NCI-H446 (cell line): ENCODE results near the gene CHCHD2.
"Not testable (repeated sequence)": the region's sequence is repeated elsewhere in the genome, so short reads cannot be mapped to it uniquely, and the experiment has no call there.

ENCODE experiments used
- DNase-seq, 2 experiments: peaks; one replicate each; lab custom pipeline; 2025; lab: John Stamatoyannopoulos, UW

Gene CHCHD2

GRCh38 chr7:56083150-56083785 is 23.0 kb downstream of the CHCHD2 start:
- DNase-seq = peak; percentile 56 to 82

- no peak for DNase-seq
Observed at GRCh38 chr7:56081626-56082340, 24.5 kb downstream of the CHCHD2 start.

GRCh38 chr7:56080726-56081435 is 25.4 kb downstream of the CHCHD2 start:
- DNase-seq = not testable (repeated sequence)

- peak; percentile 13 to 71 for DNase-seq
Observed at GRCh38 chr7:56079450-56080185, 26.7 kb downstream of the CHCHD2 start.

GRCh38 chr7:56078196-56078595 is 28.1 kb downstream of the CHCHD2 start:
- no peak for DNase-seq

- DNase-seq = no peak
Observed at GRCh38 chr7:56077681-56078080, 28.6 kb downstream of the CHCHD2 start.

- peak; percentile 66 to 85 for DNase-seq
Observed at GRCh38 chr7:56074371-56074791, 31.9 kb downstream of the CHCHD2 start.

GRCh38 chr7:56066376-56066775 is 39.9 kb downstream of the CHCHD2 start:
- not testable (repeated sequence) for DNase-seq

GRCh38 chr7:56063882-56064625 is 42.2 kb downstream of the CHCHD2 start, which contains the start of gene SUMF2:
TSS of gene SUMF2 (plus strand) at chr7:56064286. CDS start at chr7:56064312, 26 bp downstream.
- peak; percentile 86 to 94 for DNase-seq

GRCh38 chr7:56063500-56063881 is 42.8 kb downstream of the CHCHD2 start:
- no peak for DNase-seq

- no peak for DNase-seq
Observed at GRCh38 chr7:56062382-56062781, 43.9 kb downstream of the CHCHD2 start.

- no peak for DNase-seq
Observed at GRCh38 chr7:56053993-56054392, 52.3 kb downstream of the CHCHD2 start.

- DNase-seq = no peak
Observed at GRCh38 chr7:56053379-56053778, 52.9 kb downstream of the CHCHD2 start.
